Mesenchymal stem cell (in vitro differentiated cells and primary cell): ENCODE data around the gene MBNL2.
A peak's percentile ranks its signal among the peaks of the same experiment; 100 is the strongest.

Experiments used
- DNase-seq: peaks from one replicate; pipeline ENCODE4 v3.0.0-alpha.2; 2013
- H2AFZ ChIP-seq: one replicate; pipeline ENCODE4 v1.6.1; 2013; ENCODE audit warnings: low read depth, mild to moderate bottlenecking, control low read depth, inconsistent platforms, low read length, moderate library complexity
- H2AK5ac ChIP-seq: 2 replicates; pipeline ENCODE4 v1.6.1; 2013; ENCODE audit warnings: low read length, moderate library complexity, mild to moderate bottlenecking, inconsistent platforms; ENCODE audit not compliant: severe bottlenecking
- H2BK120ac ChIP-seq: one replicate; pipeline ENCODE4 v1.6.1; 2013; ENCODE audit warnings: low read depth, mild to moderate bottlenecking, inconsistent platforms, low read length, moderate library complexity
- H2BK12ac ChIP-seq, 2 experiments: one replicate each; pipeline ENCODE4 v1.6.1; 2013; ENCODE audit warnings: inconsistent platforms in 2 of 2, low read length in 2 of 2, mild to moderate bottlenecking in 2 of 2, moderate library complexity in 2 of 2, control low read depth in 1 of 2
- H2BK15ac ChIP-seq: one replicate; pipeline ENCODE4 v1.6.1; 2013; ENCODE audit warnings: mild to moderate bottlenecking, low read depth, inconsistent platforms; ENCODE audit not compliant: poor library complexity, severe bottlenecking
- H2BK5ac ChIP-seq: 2 replicates; pipeline ENCODE4 v1.6.1; 2013; ENCODE audit warnings: low read depth, mild to moderate bottlenecking, low read length, control low read depth, inconsistent platforms; ENCODE audit not compliant: poor library complexity, severe bottlenecking
- H3K14ac ChIP-seq, 2 experiments: one replicate each; pipeline ENCODE4 v1.6.1; 2013; ENCODE audit warnings: inconsistent platforms in 2 of 2, low read length in 2 of 2, control low read depth in 1 of 2, mild to moderate bottlenecking in 1 of 2, moderate library complexity in 1 of 2
- H3K18ac ChIP-seq, 2 experiments: one replicate each; pipeline ENCODE4 v1.6.1; 2013; ENCODE audit warnings: inconsistent platforms in 2 of 2, low read length in 2 of 2, control low read depth in 1 of 2, low read depth in 1 of 2, mild to moderate bottlenecking in 1 of 2
- H3K23ac ChIP-seq, 2 experiments: one replicate each; pipeline ENCODE4 v1.6.1; 2013; ENCODE audit warnings: inconsistent platforms in 2 of 2, low read length in 2 of 2, mild to moderate bottlenecking in 2 of 2, moderate library complexity in 2 of 2, control low read depth in 1 of 2
- H3K27ac ChIP-seq: 2 replicates; pipeline ENCODE4 v1.5.1; 2013; ENCODE audit warnings: mild to moderate bottlenecking, moderate library complexity, low read length, control low read depth, inconsistent platforms; ENCODE audit not compliant: poor library complexity, severe bottlenecking
- H3K27me3 ChIP-seq, 2 experiments: 2 replicates each; pipeline versions ENCODE4 v1.6.1 to v1.7.0; 2013; ENCODE audit warnings: low read length in 2 of 2, mild to moderate bottlenecking in 2 of 2, moderate library complexity in 2 of 2, control low read depth in 1 of 2, inconsistent platforms in 1 of 2; ENCODE audit not compliant: control insufficient read depth in 1 of 2, insufficient read depth in 1 of 2
- H3K36me3 ChIP-seq, 2 experiments: 2 replicates each; pipeline versions ENCODE4 v1.6.1 to v1.7.0; 2013; ENCODE audit warnings: low read length in 2 of 2, control low read depth in 1 of 2, inconsistent platforms in 1 of 2, low read depth in 1 of 2, mild to moderate bottlenecking in 1 of 2; ENCODE audit not compliant: insufficient read depth in 2 of 2, control insufficient read depth in 1 of 2
- H3K4ac ChIP-seq, 2 experiments: one replicate each; pipeline ENCODE4 v1.6.1; 2013; ENCODE audit warnings: inconsistent platforms in 2 of 2, low read length in 2 of 2, mild to moderate bottlenecking in 2 of 2, moderate library complexity in 2 of 2, control low read depth in 1 of 2, low read depth in 1 of 2
- H3K4me1 ChIP-seq: 2 replicates; pipeline ENCODE4 v1.6.1; 2013; ENCODE audit warnings: low read depth, low read length, control low read depth; ENCODE audit not compliant: control insufficient read depth, insufficient read depth
- H3K4me2 ChIP-seq: 2 replicates; pipeline ENCODE4 v1.6.1; 2013; ENCODE audit warnings: low read length, mild to moderate bottlenecking, inconsistent platforms; ENCODE audit not compliant: poor library complexity, severe bottlenecking
- H3K4me3 ChIP-seq, 2 experiments: 2 replicates each; pipeline versions ENCODE4 v1.5.1 to v1.7.0; 2013; ENCODE audit warnings: low read length in 2 of 2, mild to moderate bottlenecking in 2 of 2, control low read depth in 1 of 2, low read depth in 1 of 2; ENCODE audit not compliant: insufficient read depth in 1 of 2
- H3K79me1 ChIP-seq: replicated peaks from 2 replicates; pipeline ENCODE4 v1.6.1; 2013; ENCODE audit warnings: mild to moderate bottlenecking, control low read depth, low read length, inconsistent platforms; ENCODE audit not compliant: poor library complexity, severe bottlenecking
- H3K9ac ChIP-seq: 2 replicates; pipeline ENCODE4 v1.7.0; 2013; ENCODE audit warnings: mild to moderate bottlenecking, low read length, moderate library complexity
- H3K9me3 ChIP-seq: 2 replicates; pipeline ENCODE4 v1.7.0; 2013; ENCODE audit warnings: mild to moderate bottlenecking, low read length; ENCODE audit not compliant: control insufficient read depth
- H4K8ac ChIP-seq: one replicate; pipeline ENCODE4 v1.6.1; 2013; ENCODE audit warnings: inconsistent platforms, mild to moderate bottlenecking, low read length, moderate library complexity
- H4K91ac ChIP-seq: one replicate; pipeline ENCODE4 v1.6.1; 2013; ENCODE audit warnings: mild to moderate bottlenecking, low read length, inconsistent platforms
- WGBS: methylation state at CpG from one replicate; pipeline ENCODE4 v1.1.7; 2013; ENCODE audit warnings: mixed read lengths; 5-methylcytosine and 5-hydroxymethylcytosine counted together

The MBNL2 gene

GRCh38 chr13:97437729-97438128 lies 215.6 kb downstream of the MBNL2 start:
- no peak overlapping the region for H3K14ac ChIP-seq
- no peak overlapping the region for H2BK12ac ChIP-seq
- H3K36me3 ChIP-seq: peaks cover 0 to 11% of the 10 kb centered on the region in 2 experiments
- H2BK5ac ChIP-seq: no peak overlapping the region
- H3K27ac ChIP-seq: no peak overlapping the region
- H2BK15ac ChIP-seq: no peak overlapping the region
- H2AK5ac ChIP-seq: no peak overlapping the region
- H3K4me1 ChIP-seq: no peaks in the 10 kb centered on the region
- no peak overlapping the region for H2BK120ac ChIP-seq
- H3K4me2 ChIP-seq: no peak overlapping the region
- no peak overlapping the region for H3K4me3 ChIP-seq
- H3K27me3 ChIP-seq: no peaks in the 10 kb centered on the region
- H3K4ac ChIP-seq: no peak overlapping the region
- no peaks in the 10 kb centered on the region for H3K9me3 ChIP-seq
- no peak for DNase-seq
- WGBS: 100% methylated on average over 1 of the region's 2 CpGs
- H2AFZ ChIP-seq: no peak overlapping the region
- no peak overlapping the region for H3K23ac ChIP-seq
- H4K8ac ChIP-seq: no peak overlapping the region
- no peak overlapping the region for H3K18ac ChIP-seq
- no peak overlapping the region for H3K9ac ChIP-seq
- peaks cover 7% of the 10 kb centered on the region for H3K79me1 ChIP-seq
- no peak overlapping the region for H4K91ac ChIP-seq

DNA sequence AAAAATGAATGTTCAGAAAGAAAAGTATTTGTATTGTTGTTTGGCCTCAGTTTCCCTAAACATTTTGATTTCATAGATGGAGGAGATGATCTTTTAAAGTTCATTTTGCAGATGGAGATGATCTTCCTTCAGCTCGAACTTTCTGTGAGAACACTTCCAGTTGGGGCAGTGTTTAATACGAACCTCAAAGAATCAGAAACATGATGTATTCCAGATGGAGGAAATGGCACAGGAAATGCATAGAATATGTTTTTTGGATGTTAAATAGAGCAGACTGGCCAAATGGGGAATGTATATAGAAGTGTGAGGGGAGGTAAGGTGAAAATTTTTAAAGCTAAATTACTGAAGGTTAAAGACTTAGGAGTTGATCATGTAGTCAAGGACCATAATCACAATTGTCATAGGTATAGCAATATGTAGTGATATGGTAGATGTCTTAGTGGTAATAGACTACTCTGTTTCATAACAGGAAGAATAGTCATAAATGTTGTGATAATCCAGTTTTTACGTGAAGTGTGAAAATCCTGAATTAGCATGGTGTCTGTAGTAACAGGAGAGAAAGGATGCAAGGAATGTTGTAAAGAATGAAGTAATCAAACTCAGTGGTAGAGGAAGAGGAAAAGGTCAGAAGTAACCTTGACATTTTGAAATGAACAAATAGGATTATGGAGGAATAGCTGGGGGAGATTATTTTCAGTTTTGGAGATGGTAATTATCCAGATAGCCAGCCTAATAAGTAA lies 216.9 kb downstream of the MBNL2 start:
- Histone ChIP-seq H4K91ac (no peak overlapping the region), H3K4ac (no peak overlapping the region), H3K18ac (no peak overlapping the region), H3K9me3 (no peaks in the 10 kb centered on the region), H3K79me1 (peaks cover 10% of the 10 kb centered on the region), H2BK5ac (no peak overlapping the region), H3K4me1 (no peaks in the 10 kb centered on the region), H3K27ac (no peak overlapping the region), H2BK12ac (no peak overlapping the region), H2BK15ac (no peak overlapping the region), H3K36me3 (peaks cover 0 to 16% of the 10 kb centered on the region in 2 experiments), H3K14ac (no peak overlapping the region), H2AK5ac (no peak overlapping the region), H3K27me3 (no peaks in the 10 kb centered on the region), H3K4me3 (no peak overlapping the region), H3K4me2 (no peak overlapping the region), H4K8ac (no peak overlapping the region), H2AFZ (no peak overlapping the region), H3K9ac (no peak overlapping the region), H3K23ac (no peak overlapping the region), H2BK120ac (no peak overlapping the region)
- 82% methylated on average over 3 of the region's 3 CpGs for WGBS
- DNase-seq: no peak

- Histone ChIP-seq H3K9me3 (no peaks in the 10 kb centered on the region), H3K27ac (no peak overlapping the region)
- WGBS: 100% methylated on average over 1 of the region's 2 CpGs
Observed at GRCh38 chr13:97440598-97441170, 218.6 kb downstream of the MBNL2 start.

GRCh38 chr13:97441368-97441767 lies 219.2 kb downstream of the MBNL2 start:
- Histone ChIP-seq H3K9me3 (no peaks in the 10 kb centered on the region), H2BK5ac (no peak overlapping the region), H3K4me2 (no peak overlapping the region), H3K23ac (no peak overlapping the region), H3K36me3 (peaks cover 0 to 24% of the 10 kb centered on the region in 2 experiments), H3K27me3 (no peaks in the 10 kb centered on the region), H3K9ac (no peak overlapping the region), H3K18ac (no peak overlapping the region), H2BK120ac (no peak overlapping the region), H2BK12ac (no peak overlapping the region), H3K14ac (no peak overlapping the region), H4K8ac (no peak overlapping the region), H3K79me1 (peaks cover 13% of the 10 kb centered on the region), H3K4ac (no peak overlapping the region), H3K27ac (no peak overlapping the region), H2AK5ac (no peak overlapping the region), H4K91ac (no peak overlapping the region), H3K4me1 (no peaks in the 10 kb centered on the region), H3K4me3 (no peak overlapping the region), H2BK15ac (no peak overlapping the region), H2AFZ (no peak overlapping the region)
- DNase-seq: no peak

More at GRCh38 chr13:97440598-97441170, 218.6 kb downstream of the MBNL2 start:
- no peaks in the 10 kb centered on the region for H3K27me3 ChIP-seq
- H3K4me1 ChIP-seq: no peaks in the 10 kb centered on the region
- H3K9ac ChIP-seq: no peak overlapping the region
- H2BK5ac ChIP-seq: no peak overlapping the region
- no peak overlapping the region for H2BK15ac ChIP-seq
- no peak overlapping the region for H3K14ac ChIP-seq
- H3K36me3 ChIP-seq: peaks cover 0 to 20% of the 10 kb centered on the region in 2 experiments
- no peak overlapping the region for H4K8ac ChIP-seq
- peaks cover 12% of the 10 kb centered on the region for H3K79me1 ChIP-seq
- H2BK120ac ChIP-seq: no peak overlapping the region
- peak; percentile 20 for DNase-seq
- H2BK12ac ChIP-seq: no peak overlapping the region
- H3K23ac ChIP-seq: no peak overlapping the region
- H2AFZ ChIP-seq: no peak overlapping the region
- no peak overlapping the region for H3K4ac ChIP-seq
- H3K4me2 ChIP-seq: no peak overlapping the region
- no peak overlapping the region for H3K4me3 ChIP-seq
- no peak overlapping the region for H4K91ac ChIP-seq
- H2AK5ac ChIP-seq: no peak overlapping the region
- no peak overlapping the region for H3K18ac ChIP-seq
